ENCODE results near the gene KSR2.

DNA sequence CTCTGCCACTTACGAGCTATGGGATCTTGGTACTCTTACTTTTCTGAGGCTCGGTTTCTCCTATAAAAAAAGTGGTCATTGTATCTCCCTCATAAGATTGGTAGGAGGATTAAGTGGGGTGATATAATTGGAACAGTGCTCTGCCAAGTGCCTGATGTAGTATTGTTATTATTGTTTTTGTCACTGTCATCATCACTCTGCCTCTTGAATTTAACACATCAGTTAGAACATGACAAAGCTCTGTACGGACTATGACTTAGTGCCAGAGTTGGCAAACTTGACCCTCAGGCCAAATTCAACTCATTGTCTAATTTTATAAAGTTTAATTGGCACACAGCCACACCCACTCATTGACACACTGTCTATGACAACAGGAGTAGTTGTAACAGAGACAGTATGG, 378.4 kb downstream of the KSR2 start:
- TF ChIP-seq POLR2A (IDR thresholded peaks at IDR 0.05) = no peak
- TF ChIP-seq, protein P1, sequence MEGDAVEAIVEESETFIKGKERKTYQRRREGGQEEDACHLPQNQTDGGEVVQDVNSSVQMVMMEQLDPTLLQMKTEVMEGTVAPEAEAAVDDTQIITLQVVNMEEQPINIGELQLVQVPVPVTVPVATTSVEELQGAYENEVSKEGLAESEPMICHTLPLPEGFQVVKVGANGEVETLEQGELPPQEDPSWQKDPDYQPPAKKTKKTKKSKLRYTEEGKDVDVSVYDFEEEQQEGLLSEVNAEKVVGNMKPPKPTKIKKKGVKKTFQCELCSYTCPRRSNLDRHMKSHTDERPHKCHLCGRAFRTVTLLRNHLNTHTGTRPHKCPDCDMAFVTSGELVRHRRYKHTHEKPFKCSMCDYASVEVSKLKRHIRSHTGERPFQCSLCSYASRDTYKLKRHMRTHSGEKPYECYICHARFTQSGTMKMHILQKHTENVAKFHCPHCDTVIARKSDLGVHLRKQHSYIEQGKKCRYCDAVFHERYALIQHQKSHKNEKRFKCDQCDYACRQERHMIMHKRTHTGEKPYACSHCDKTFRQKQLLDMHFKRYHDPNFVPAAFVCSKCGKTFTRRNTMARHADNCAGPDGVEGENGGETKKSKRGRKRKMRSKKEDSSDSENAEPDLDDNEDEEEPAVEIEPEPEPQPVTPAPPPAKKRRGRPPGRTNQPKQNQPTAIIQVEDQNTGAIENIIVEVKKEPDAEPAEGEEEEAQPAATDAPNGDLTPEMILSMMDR (IDR thresholded peaks at IDR 0.05) = no peak
